ENCODE results near the gene ECI1. TPM values are rescaled to one million over a fixed set of nuclear protein-coding genes. Genes with fewer than 3 reads are reported as not detected.
A peak's percentile ranks its signal among the peaks of the same experiment; 100 is the strongest.

The ECI1 gene
- total RNA-seq, 1 donor from 2014 or later: 32.3 TPM

DNA sequence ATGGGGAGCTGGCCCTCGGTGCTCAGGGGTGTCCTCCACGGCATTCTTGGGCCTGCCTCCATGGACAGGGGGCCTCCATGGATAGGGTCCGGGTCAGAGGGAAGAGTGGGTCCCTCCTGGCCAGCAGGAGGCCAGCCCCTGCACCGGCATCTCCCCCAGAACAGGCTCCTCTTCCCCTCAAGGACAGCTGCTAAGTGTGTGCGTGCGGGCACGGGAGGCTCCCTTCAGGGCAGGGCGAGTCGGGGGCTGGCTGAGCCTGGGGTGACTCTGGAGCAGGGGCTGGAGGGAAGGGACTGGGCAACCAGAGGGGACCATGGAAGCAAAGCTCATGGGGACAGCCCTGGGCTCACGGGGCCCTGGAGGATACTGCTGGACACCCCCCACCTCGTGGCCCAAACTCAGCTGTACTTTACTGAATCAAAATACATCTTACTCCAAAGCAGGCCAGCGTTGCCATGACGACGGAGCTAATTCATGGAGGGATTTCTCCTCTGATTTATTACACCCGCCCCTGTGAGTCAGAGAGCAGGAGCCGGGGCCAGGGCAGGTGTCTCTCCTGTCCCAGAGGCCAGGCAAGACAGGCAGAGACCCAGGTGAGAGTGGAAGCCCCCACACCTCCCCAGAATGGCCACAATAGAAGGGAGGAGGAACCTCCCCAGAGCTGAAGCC lies 57.1 kb downstream of the ECI1 start:
- DNase-seq: peak; percentile 23

DNA sequence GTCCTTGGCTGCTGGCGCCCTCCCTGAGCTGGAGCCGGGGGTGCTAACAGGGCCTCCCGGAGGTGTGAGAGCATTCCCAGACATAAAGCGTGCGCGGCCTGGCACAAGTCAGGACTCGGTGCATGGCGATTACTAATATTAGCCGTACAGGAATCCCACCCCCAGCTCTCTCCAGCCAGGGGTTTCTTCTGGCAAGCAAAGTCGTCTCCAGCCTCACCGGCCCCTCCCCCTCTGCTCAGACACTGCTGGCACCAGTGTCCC lies 60.0 kb downstream of the ECI1 start:
- DNase-seq: no peak

GRCh38 chr16:2190659-2191445 lies 60.5 kb downstream of the ECI1 start:
- no peak for DNase-seq

DNA sequence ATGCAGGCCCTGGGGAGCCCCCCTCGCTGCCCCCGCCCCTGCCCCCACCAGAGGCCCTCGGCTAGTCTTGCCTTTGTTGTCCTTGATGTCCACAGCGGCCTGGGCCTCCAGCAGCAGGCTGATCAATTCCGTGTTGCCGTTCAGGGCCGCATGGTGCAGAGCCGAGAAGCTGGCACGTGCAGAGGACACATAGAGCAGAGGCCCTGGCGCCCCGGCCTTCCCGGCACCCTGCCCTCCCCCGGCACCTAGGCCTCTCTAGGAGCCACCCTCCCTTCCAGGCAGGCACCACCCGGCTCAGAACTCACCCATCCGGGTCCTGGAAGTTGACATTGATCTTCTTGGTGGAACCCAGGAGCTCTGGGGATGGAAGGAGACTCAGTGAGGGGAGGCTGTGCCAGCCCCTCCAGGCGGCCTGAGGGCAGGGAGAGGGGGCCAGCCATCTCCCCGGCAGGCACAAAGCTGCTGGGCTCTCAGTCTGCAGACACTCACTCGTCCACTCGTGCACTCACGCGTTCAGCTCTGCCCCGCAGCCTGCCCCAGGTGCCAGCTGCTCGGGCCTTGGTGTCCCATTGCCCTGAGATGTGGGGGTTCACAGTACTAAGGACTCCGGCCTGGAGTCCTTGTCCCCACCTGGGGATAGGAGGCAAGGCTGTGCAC lies 61.3 kb downstream of the ECI1 start:
- DNase-seq: no peak

Other genes starting within 250 kb of the ECI1 start
- gene ZNF598, start 241.8 kb downstream of the ECI1 start, total RNA-seq: 19.1 and 28.2 TPM in 2 replicates
- gene NPW, start 231.8 kb downstream of the ECI1 start, total RNA-seq: 0.17 and 1.2 TPM in 2 replicates
- 33.5 and 79.6 TPM in 2 replicates for gene NHERF2, start 224.7 kb downstream of the ECI1 start, total RNA-seq
- gene NTHL1, start 203.8 kb downstream of the ECI1 start, total RNA-seq: 27.7 and 32.3 TPM in 2 replicates
- 40.8 and 59.3 TPM in 2 replicates for gene TSC2, start 203.6 kb downstream of the ECI1 start, total RNA-seq
- gene PKD1, start 115.7 kb downstream of the ECI1 start, total RNA-seq: 55.6 and 77.1 TPM in 2 replicates
- 0.34 and 0.84 TPM in 2 replicates for gene RAB26, start 103.0 kb downstream of the ECI1 start, total RNA-seq
- gene TRAF7, start 95.8 kb downstream of the ECI1 start, total RNA-seq: 110 and 171 TPM in 2 replicates
- 0.05 and 0.17 TPM in 2 replicates for gene CASKIN1, start 55.0 kb downstream of the ECI1 start, total RNA-seq
- 16.0 and 25.6 TPM in 2 replicates for gene MLST8, start 46.1 kb downstream of the ECI1 start, total RNA-seq
- gene BRICD5, start 40.7 kb downstream of the ECI1 start, total RNA-seq: 1.3 and 4.4 TPM in 2 replicates
- 18.4 and 20.2 TPM in 2 replicates for gene PGP, start 36.7 kb downstream of the ECI1 start, total RNA-seq
- 34.4 and 37.1 TPM in 2 replicates for gene E4F1, start 28.0 kb downstream of the ECI1 start, total RNA-seq
- 0.51 and 0.56 TPM in 2 replicates for gene DNASE1L2, start 15.1 kb downstream of the ECI1 start, total RNA-seq
- gene RNPS1, start 16.5 kb upstream of the ECI1 start, total RNA-seq: 61.8 and 85.0 TPM in 2 replicates
- gene ABCA3, start 89.1 kb upstream of the ECI1 start, total RNA-seq: 29.1 and 66.9 TPM in 2 replicates
- 22.3 and 53.1 TPM in 2 replicates for gene CCNF, start 177.9 kb upstream of the ECI1 start, total RNA-seq
- gene TEDC2, start 208.5 kb upstream of the ECI1 start, total RNA-seq: 6.3 and 7.0 TPM in 2 replicates
- not detected in 2 replicates for gene NTN3, start 219.7 kb upstream of the ECI1 start, total RNA-seq
- gene TBC1D24, start 223.5 kb upstream of the ECI1 start, total RNA-seq: 15.3 and 18.1 TPM in 2 replicates

All from dermis blood vessel endothelial cell (primary cell).